BLaER1 (cell line): ENCODE measurements around the gene KCNH1.
"Not testable (repeated sequence)": the region's sequence is repeated elsewhere in the genome, so short reads cannot be mapped to it uniquely, and the experiment has no call there.

Source experiments
- H3K27ac ChIP-seq: shearing (Covaris generic); formaldehyde crosslinking; 2 replicates; pipeline ENCODE4 v1.8.1; 2022
- H3K27me3 ChIP-seq: shearing (Covaris generic); formaldehyde crosslinking; 2 replicates; pipeline ENCODE4 v1.8.1; 2022
- H3K36me3 ChIP-seq: shearing (Covaris generic); formaldehyde crosslinking; 2 replicates; pipeline ENCODE4 v1.8.1; 2022
- H3K4me1 ChIP-seq: shearing (Covaris generic); formaldehyde crosslinking; 2 replicates; pipeline ENCODE4 v1.8.1; 2022
- H3K4me2 ChIP-seq: shearing (Covaris generic); formaldehyde crosslinking; 2 replicates; pipeline ENCODE4 v1.8.1; 2022
- H3K4me3 ChIP-seq: shearing (Covaris generic); formaldehyde crosslinking; 2 replicates; pipeline ENCODE4 v1.8.1; 2022
- H3K9ac ChIP-seq: shearing (Covaris generic); formaldehyde crosslinking; 2 replicates; pipeline ENCODE4 v1.8.1; 2022
- H3K9me3 ChIP-seq: shearing (Covaris generic); formaldehyde crosslinking; 2 replicates; pipeline ENCODE4 v1.8.1; 2022
- H4K20me1 ChIP-seq: shearing (Covaris generic); formaldehyde crosslinking; 2 replicates; pipeline ENCODE4 v1.8.1; 2022
- Cebpa-rat ChIP-seq: shearing (Covaris generic); IDR thresholded peaks from 2 replicates; pipeline ENCODE4 v1.8.1; 2022

The KCNH1 gene

GRCh38 chr1:211014275-211014674 is 119.7 kb downstream of the KCNH1 start:
- no peak overlapping the region for H3K4me3 ChIP-seq
- no peak overlapping the region for H3K4me2 ChIP-seq
- no peaks in the 10 kb centered on the region for H3K4me1 ChIP-seq
- H3K9me3 ChIP-seq: no peaks in the 10 kb centered on the region
- H3K9ac ChIP-seq: no peak overlapping the region
- H4K20me1 ChIP-seq: no peaks in the 10 kb centered on the region
- no peak overlapping the region for H3K27ac ChIP-seq
- no peaks in the 10 kb centered on the region for H3K27me3 ChIP-seq
- H3K36me3 ChIP-seq: no peaks in the 10 kb centered on the region
- no peak for TF ChIP-seq Cebpa-rat

GRCh38 chr1:211013346-211014240 is 120.4 kb downstream of the KCNH1 start:
- no peaks in the 10 kb centered on the region for H3K9me3 ChIP-seq
- H3K9ac ChIP-seq: no peak overlapping the region
- H4K20me1 ChIP-seq: no peaks in the 10 kb centered on the region
- no peaks in the 10 kb centered on the region for H3K27me3 ChIP-seq
- no peak overlapping the region for H3K4me2 ChIP-seq
- no peak for TF ChIP-seq Cebpa-rat
- H3K4me1 ChIP-seq: no peaks in the 10 kb centered on the region
- no peak overlapping the region for H3K4me3 ChIP-seq
- H3K27ac ChIP-seq: no peak overlapping the region
- H3K36me3 ChIP-seq: no peaks in the 10 kb centered on the region

- not testable (repeated sequence) for H4K20me1 ChIP-seq, H3K9ac ChIP-seq, H3K4me1 ChIP-seq, H3K9me3 ChIP-seq, H3K27me3 ChIP-seq, H3K4me3 ChIP-seq, H3K36me3 ChIP-seq, H3K4me2 ChIP-seq, H3K27ac ChIP-seq
Measured at GRCh38 chr1:211011128-211011527, 122.8 kb downstream of the KCNH1 start.

- Histone ChIP-seq H3K9ac (no peak overlapping the region), H4K20me1 (no peaks in the 10 kb centered on the region), H3K36me3 (no peaks in the 10 kb centered on the region), H3K4me3 (no peak overlapping the region), H3K4me2 (no peak overlapping the region), H3K9me3 (no peaks in the 10 kb centered on the region), H3K27me3 (no peaks in the 10 kb centered on the region), H3K4me1 (no peaks in the 10 kb centered on the region), H3K27ac (no peak overlapping the region)
- TF ChIP-seq Cebpa-rat: no peak
Measured at GRCh38 chr1:211009944-211010343, 124.0 kb downstream of the KCNH1 start.

- no peak for TF ChIP-seq Cebpa-rat
- Histone ChIP-seq H3K4me3 (no peak overlapping the region), H3K4me2 (no peak overlapping the region), H3K27ac (no peak overlapping the region), H3K4me1 (no peaks in the 10 kb centered on the region), H3K36me3 (no peaks in the 10 kb centered on the region), H3K9me3 (no peaks in the 10 kb centered on the region), H3K9ac (no peak overlapping the region), H3K27me3 (no peaks in the 10 kb centered on the region), H4K20me1 (no peaks in the 10 kb centered on the region)
Measured at GRCh38 chr1:211007830-211008229, 126.1 kb downstream of the KCNH1 start.

GRCh38 chr1:210995931-210996330 is 138.0 kb downstream of the KCNH1 start:
- H3K4me2 ChIP-seq, H3K4me3 ChIP-seq, H3K27me3 ChIP-seq, H3K27ac ChIP-seq, H4K20me1 ChIP-seq, H3K9ac ChIP-seq, H3K36me3 ChIP-seq, H3K4me1 ChIP-seq: not testable (repeated sequence)
- H3K9me3 ChIP-seq: peaks cover 18% of the 10 kb centered on the region

- no peak overlapping the region for H3K9ac ChIP-seq
- no peaks in the 10 kb centered on the region for H3K27me3 ChIP-seq
- no peak for TF ChIP-seq Cebpa-rat
- no peak overlapping the region for H3K4me3 ChIP-seq
- no peak overlapping the region for H3K27ac ChIP-seq
- no peak overlapping the region for H3K4me2 ChIP-seq
- H4K20me1 ChIP-seq: no peaks in the 10 kb centered on the region
- peaks cover 18% of the 10 kb centered on the region for H3K9me3 ChIP-seq
- no peaks in the 10 kb centered on the region for H3K36me3 ChIP-seq
- H3K4me1 ChIP-seq: no peaks in the 10 kb centered on the region
Measured at GRCh38 chr1:210992837-210993236, 141.1 kb downstream of the KCNH1 start.

- Histone ChIP-seq H3K27ac (no peak overlapping the region), H3K9ac (no peak overlapping the region), H3K27me3 (no peaks in the 10 kb centered on the region), H3K9me3 (no peaks in the 10 kb centered on the region), H3K4me2 (no peak overlapping the region), H3K4me1 (no peaks in the 10 kb centered on the region), H4K20me1 (no peaks in the 10 kb centered on the region), H3K4me3 (no peak overlapping the region), H3K36me3 (no peaks in the 10 kb centered on the region)
- no peak for TF ChIP-seq Cebpa-rat
Measured at GRCh38 chr1:210989905-210990304, 144.0 kb downstream of the KCNH1 start.

- no peak overlapping the region for H3K4me3 ChIP-seq
- no peaks in the 10 kb centered on the region for H3K27me3 ChIP-seq
- TF ChIP-seq Cebpa-rat: no peak
Measured at GRCh38 chr1:210981490-210981889, 152.5 kb downstream of the KCNH1 start.

GRCh38 chr1:210980082-210980481 is 153.9 kb downstream of the KCNH1 start:
- Histone ChIP-seq H3K9me3 (no peaks in the 10 kb centered on the region; the same call in 1 of the 2 replicates), H3K4me2 (no peak overlapping the region), H3K4me1 (no peaks in the 10 kb centered on the region), H3K4me3 (no peak overlapping the region), H3K27me3 (no peaks in the 10 kb centered on the region), H3K27ac (no peak overlapping the region), H4K20me1 (no peaks in the 10 kb centered on the region), H3K36me3 (no peaks in the 10 kb centered on the region), H3K9ac (no peak overlapping the region)
- TF ChIP-seq Cebpa-rat: no peak

More at GRCh38 chr1:210981490-210981889, 152.5 kb downstream of the KCNH1 start:
- no peaks in the 10 kb centered on the region for H3K36me3 ChIP-seq
- no peak overlapping the region for H3K4me2 ChIP-seq
- no peaks in the 10 kb centered on the region for H4K20me1 ChIP-seq
- H3K27ac ChIP-seq: no peak overlapping the region
- no peak overlapping the region for H3K9ac ChIP-seq
- H3K4me1 ChIP-seq: no peaks in the 10 kb centered on the region
- H3K9me3 ChIP-seq: no peaks in the 10 kb centered on the region; the same call in 1 of the 2 replicates
